Heart left ventricle (tissue), 13 donors: ENCODE measurements around the gene SNN.

ENCODE experiments used
- POLR2A ChIP-seq, 2 donors: fragments of 450-650 bp; IDR thresholded peaks; one replicate each; pipeline ENCODE4 v1.6.1; 2017; ENCODE audit warnings: antibody characterized with exemption in 2 of 2, mild to moderate bottlenecking in 2 of 2, moderate library complexity in 2 of 2
- TF ChIP-seq, protein P1 (sequence below), 12 donors: fragments of 200-600 bp; sonication (generic) in 4 of 12; IDR thresholded peaks; one replicate each; pipeline versions ENCODE4 v1.5.0 to v1.8.0; 2018 to 2022; ENCODE audit warnings: antibody characterized with exemption in 12 of 12, mild to moderate bottlenecking in 5 of 12
- donor health status: ischemic (EF 13 %, LVEDD 7.1; RV severe dilation, severe dysfunction).
- donor health status: DM: no; HTN: yes; CAD: no.
- donor health status: DM: no; HTN: no; CAD: no.
- donor health status: ischemic (EF 25% LVEDD 6.9; RV normal size, moderate dysfunction).
- donor health status: ischemic (EF 25% LVEDD 5.7; RV mildly dilated, moderate dysfunction).
- donor health status: ischemic (EF 35%, LVEDD 5.7; RV mildly dilated, moderate dysfunction).
- donor health status: nonischemic (EF 11% LVEDD 7.7; RV severe dilation, severe dysfunction).
- donor health status: DM: yes; HTN: yes; CAD: no.
- donor health status: PGD.
- donor health status: ischemic (EF 29% LVEDD 5.4; RV normal size, mild dysfunction).
- donor health status: nonischemic (EF 23%, LVEDD 6.1; RV moderate dilation, normal function).

DNA sequence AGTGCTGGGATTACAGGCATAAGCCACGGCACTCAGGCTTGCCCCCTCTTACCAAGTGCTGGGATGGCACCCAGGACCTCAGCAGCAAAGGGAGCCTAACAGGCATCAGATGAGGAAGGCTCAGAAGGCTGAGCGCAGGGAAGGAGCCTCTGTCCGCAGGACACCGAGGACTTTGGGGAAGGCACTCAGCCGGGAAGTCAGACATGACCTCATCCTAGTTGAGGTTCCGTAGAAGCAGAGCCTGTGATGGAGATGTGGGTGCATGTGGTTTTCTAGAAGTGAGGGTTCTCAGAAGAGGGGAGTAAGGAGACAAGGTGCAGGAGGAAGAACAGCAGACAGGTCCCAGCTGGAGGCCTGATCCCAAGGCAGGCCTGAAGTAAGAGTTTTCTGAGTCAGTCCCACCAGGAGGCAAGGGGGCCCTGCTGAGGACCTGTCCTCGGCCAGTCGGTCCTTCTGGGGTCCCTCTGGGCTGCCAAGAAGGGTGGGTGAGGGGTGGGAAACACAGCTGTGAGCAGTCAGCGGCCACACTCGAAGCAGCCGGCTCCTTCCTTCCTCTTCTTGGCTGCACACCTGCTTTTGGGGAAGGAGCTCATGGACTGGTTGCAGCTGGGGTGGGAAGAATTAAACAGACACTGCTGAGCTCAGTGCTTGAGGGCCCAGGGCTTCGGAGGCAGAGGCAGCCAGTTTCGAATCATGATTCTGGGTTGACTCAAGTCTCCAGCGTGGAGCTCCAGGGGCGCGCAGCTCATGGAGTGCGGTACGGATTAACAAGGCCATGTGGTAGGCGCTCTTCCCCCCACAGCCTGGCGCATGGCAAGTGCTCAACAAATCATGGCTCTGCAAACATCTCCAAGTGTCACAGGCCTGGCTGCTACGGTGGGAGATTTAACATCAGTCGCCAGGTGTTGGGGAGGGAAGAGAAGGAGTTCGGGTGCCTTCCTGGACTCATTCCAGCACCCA lies 38.9 kb upstream of the SNN start:
- TF ChIP-seq POLR2A (IDR thresholded peaks at IDR 0.05): no peak
- TF ChIP-seq, protein P1, sequence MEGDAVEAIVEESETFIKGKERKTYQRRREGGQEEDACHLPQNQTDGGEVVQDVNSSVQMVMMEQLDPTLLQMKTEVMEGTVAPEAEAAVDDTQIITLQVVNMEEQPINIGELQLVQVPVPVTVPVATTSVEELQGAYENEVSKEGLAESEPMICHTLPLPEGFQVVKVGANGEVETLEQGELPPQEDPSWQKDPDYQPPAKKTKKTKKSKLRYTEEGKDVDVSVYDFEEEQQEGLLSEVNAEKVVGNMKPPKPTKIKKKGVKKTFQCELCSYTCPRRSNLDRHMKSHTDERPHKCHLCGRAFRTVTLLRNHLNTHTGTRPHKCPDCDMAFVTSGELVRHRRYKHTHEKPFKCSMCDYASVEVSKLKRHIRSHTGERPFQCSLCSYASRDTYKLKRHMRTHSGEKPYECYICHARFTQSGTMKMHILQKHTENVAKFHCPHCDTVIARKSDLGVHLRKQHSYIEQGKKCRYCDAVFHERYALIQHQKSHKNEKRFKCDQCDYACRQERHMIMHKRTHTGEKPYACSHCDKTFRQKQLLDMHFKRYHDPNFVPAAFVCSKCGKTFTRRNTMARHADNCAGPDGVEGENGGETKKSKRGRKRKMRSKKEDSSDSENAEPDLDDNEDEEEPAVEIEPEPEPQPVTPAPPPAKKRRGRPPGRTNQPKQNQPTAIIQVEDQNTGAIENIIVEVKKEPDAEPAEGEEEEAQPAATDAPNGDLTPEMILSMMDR (IDR thresholded peaks at IDR 0.05): no peak
